HUES48 (cell line): ENCODE data around the gene HTR3C.
"Not testable (repeated sequence)": the region's sequence is repeated elsewhere in the genome, so short reads cannot be mapped to it uniquely, and the experiment has no call there.

Source experiments
- H3K27ac ChIP-seq: one replicate; pipeline ENCODE4 v1.7.0; 2013; ENCODE audit warnings: low read depth, low read length, inconsistent platforms
- H3K27me3 ChIP-seq: 2 replicates; pipeline ENCODE4 v1.6.1; 2013; ENCODE audit warnings: mild to moderate bottlenecking, low read length; ENCODE audit not compliant: control insufficient read depth, insufficient read depth
- H3K36me3 ChIP-seq: 2 replicates; pipeline ENCODE4 v1.6.1; 2013; ENCODE audit warnings: low read length; ENCODE audit not compliant: control insufficient read depth, insufficient read depth
- H3K4me1 ChIP-seq: 2 replicates; pipeline ENCODE4 v1.6.1; 2013; ENCODE audit warnings: mild to moderate bottlenecking, low read length; ENCODE audit not compliant: control insufficient read depth, insufficient read depth
- H3K4me3 ChIP-seq: 2 replicates; pipeline ENCODE4 v1.5.1; 2013; ENCODE audit warnings: mild to moderate bottlenecking, low read depth, low read length
- H3K9ac ChIP-seq: 2 replicates; pipeline ENCODE4 v1.6.1; 2013; ENCODE audit warnings: mild to moderate bottlenecking, low read depth, low read length, moderate library complexity
- H3K9me3 ChIP-seq: 2 replicates; pipeline ENCODE4 v1.6.1; 2013; ENCODE audit warnings: low read length; ENCODE audit not compliant: control insufficient read depth, insufficient read depth

The HTR3C gene

GRCh38 chr3:184037816-184038215, 15.0 kb upstream of the HTR3C start:
- no peaks in the 10 kb centered on the region for H3K27me3 ChIP-seq

GRCh38 chr3:184038307-184038706, 14.5 kb upstream of the HTR3C start:
- not testable (repeated sequence) for H3K4me3 ChIP-seq, H3K9me3 ChIP-seq, H3K36me3 ChIP-seq, H3K9ac ChIP-seq, H3K27ac ChIP-seq, H3K4me1 ChIP-seq, H3K27me3 ChIP-seq

More at GRCh38 chr3:184037816-184038215, 15.0 kb upstream of the HTR3C start:
- no peak overlapping the region for H3K4me3 ChIP-seq
- H3K9ac ChIP-seq, result no peak overlapping the region
- no peak overlapping the region for H3K27ac ChIP-seq
- H3K36me3 ChIP-seq, result no peaks in the 10 kb centered on the region
- H3K9me3 ChIP-seq, result no peaks in the 10 kb centered on the region
- no peaks in the 10 kb centered on the region for H3K4me1 ChIP-seq

- Histone ChIP-seq H3K4me3 (no peak overlapping the region), H3K36me3 (no peaks in the 10 kb centered on the region), H3K27ac (no peak overlapping the region), H3K27me3 (no peaks in the 10 kb centered on the region), H3K9me3 (no peaks in the 10 kb centered on the region), H3K9ac (no peak overlapping the region), H3K4me1 (no peaks in the 10 kb centered on the region)
Observed at GRCh38 chr3:184039414-184039813, 13.4 kb upstream of the HTR3C start.

- Histone ChIP-seq H3K27ac (no peak overlapping the region), H3K4me1 (no peaks in the 10 kb centered on the region), H3K9me3 (no peaks in the 10 kb centered on the region), H3K36me3 (no peaks in the 10 kb centered on the region), H3K9ac (no peak overlapping the region), H3K27me3 (no peaks in the 10 kb centered on the region), H3K4me3 (no peak overlapping the region)
Observed at GRCh38 chr3:184040010-184040409, 12.8 kb upstream of the HTR3C start.

GRCh38 chr3:184042617-184043016, 10.2 kb upstream of the HTR3C start:
- Histone ChIP-seq H3K36me3 (no peaks in the 10 kb centered on the region), H3K4me3 (no peak overlapping the region), H3K27me3 (no peaks in the 10 kb centered on the region), H3K4me1 (no peaks in the 10 kb centered on the region), H3K9me3 (no peaks in the 10 kb centered on the region), H3K9ac (no peak overlapping the region), H3K27ac (no peak overlapping the region)

GRCh38 chr3:184045995-184046394, 6.9 kb upstream of the HTR3C start:
- Histone ChIP-seq H3K4me1 (no peaks in the 10 kb centered on the region), H3K4me3 (no peak overlapping the region), H3K36me3 (no peaks in the 10 kb centered on the region), H3K27me3 (no peaks in the 10 kb centered on the region), H3K9me3 (no peaks in the 10 kb centered on the region), H3K9ac (no peak overlapping the region), H3K27ac (no peak overlapping the region)

GRCh38 chr3:184050217-184050847, 2.5 kb upstream of the HTR3C start:
- Histone ChIP-seq H3K4me3 (no peak overlapping the region), H3K9ac (no peak overlapping the region), H3K36me3 (no peaks in the 10 kb centered on the region), H3K4me1 (no peaks in the 10 kb centered on the region), H3K9me3 (no peaks in the 10 kb centered on the region), H3K27ac (no peak overlapping the region), H3K27me3 (no peaks in the 10 kb centered on the region)

- no peak overlapping the region for H3K4me3 ChIP-seq
- no peaks in the 10 kb centered on the region for H3K9me3 ChIP-seq
- H3K27ac ChIP-seq, result no peak overlapping the region
- no peaks in the 10 kb centered on the region for H3K27me3 ChIP-seq
- no peaks in the 10 kb centered on the region for H3K36me3 ChIP-seq
- H3K9ac ChIP-seq, result no peak overlapping the region
- no peaks in the 10 kb centered on the region for H3K4me1 ChIP-seq
Observed at GRCh38 chr3:184058029-184058428, 5.2 kb downstream of the HTR3C start.

GRCh38 chr3:184059424-184059823, 6.6 kb downstream of the HTR3C start:
- Histone ChIP-seq H3K27me3 (no peaks in the 10 kb centered on the region), H3K4me3 (no peak overlapping the region), H3K9ac (no peak overlapping the region), H3K36me3 (no peaks in the 10 kb centered on the region), H3K9me3 (no peaks in the 10 kb centered on the region), H3K27ac (no peak overlapping the region), H3K4me1 (no peaks in the 10 kb centered on the region)

GRCh38 chr3:184062637-184063036, 9.8 kb downstream of the HTR3C start:
- H3K9me3 ChIP-seq, result no peaks in the 10 kb centered on the region
- H3K4me1 ChIP-seq, result no peaks in the 10 kb centered on the region
- H3K4me3 ChIP-seq, result no peak overlapping the region
- no peaks in the 10 kb centered on the region for H3K27me3 ChIP-seq
- no peak overlapping the region for H3K27ac ChIP-seq
- no peaks in the 10 kb centered on the region for H3K36me3 ChIP-seq
- no peak overlapping the region for H3K9ac ChIP-seq

- H3K9me3 ChIP-seq, result peaks cover 8% of the 10 kb centered on the region
- H3K27me3 ChIP-seq, result no peaks in the 10 kb centered on the region
- no peak overlapping the region for H3K4me3 ChIP-seq
- H3K4me1 ChIP-seq, result no peaks in the 10 kb centered on the region
- no peaks in the 10 kb centered on the region for H3K36me3 ChIP-seq
- H3K9ac ChIP-seq, result no peak overlapping the region
- no peak overlapping the region for H3K27ac ChIP-seq
Observed at GRCh38 chr3:184066211-184066610, 13.4 kb downstream of the HTR3C start.
